ENCODE results near the gene CLIP2.
"Not testable (repeated sequence)": the region's sequence is repeated elsewhere in the genome, so short reads cannot be mapped to it uniquely, and the experiment has no call there.

CLIP2 gene

DNA sequence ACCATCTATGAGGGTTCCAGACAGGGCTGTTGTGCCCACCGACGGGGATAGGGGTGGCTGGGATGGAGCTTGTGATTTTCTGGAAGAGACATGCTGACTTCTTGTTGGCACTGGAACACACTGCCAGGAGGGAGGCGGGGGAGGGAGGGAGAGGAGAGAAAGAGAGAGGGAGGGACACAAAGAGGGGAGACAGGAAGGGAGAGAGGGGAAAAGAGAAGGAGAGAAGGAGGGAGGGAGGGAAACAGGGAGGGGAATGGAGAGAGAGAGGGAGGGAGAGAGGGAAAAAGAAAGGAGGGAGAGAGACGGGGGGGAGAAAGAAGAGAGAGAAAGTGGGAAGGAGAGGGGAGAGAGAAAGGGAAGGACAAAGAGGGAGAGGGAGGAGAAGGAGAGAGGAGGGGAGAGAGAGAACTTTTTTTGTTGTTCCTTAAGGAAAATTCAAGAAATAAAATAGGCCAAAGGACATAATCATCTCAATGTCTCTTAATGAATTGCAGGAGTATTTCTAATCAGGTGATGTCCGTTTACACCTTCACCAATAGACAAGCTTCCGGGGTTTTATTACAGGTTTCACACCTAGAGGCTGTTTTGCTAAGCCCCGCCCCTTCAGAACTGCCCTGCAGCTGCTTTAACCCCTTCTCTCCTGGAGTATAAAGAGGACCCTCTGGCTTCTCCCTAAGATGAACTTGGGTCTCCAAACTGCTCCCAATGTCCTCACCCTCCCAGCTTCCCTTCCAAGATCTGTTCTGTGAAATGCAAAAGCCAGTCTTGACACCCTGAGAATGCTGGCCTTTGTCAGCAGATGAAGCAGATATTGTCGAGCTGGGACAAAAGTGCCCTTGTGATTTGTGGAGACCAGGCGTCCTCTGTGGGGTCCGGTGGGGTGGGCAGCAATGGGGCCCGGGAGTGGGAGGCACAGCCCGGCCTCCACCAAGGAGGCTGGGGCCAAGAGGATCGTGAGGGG lies 82.5 kb downstream of the CLIP2 start:
- no peak for DNase-seq (ENCODE audit: low read depth in 3 of 3)

DNA sequence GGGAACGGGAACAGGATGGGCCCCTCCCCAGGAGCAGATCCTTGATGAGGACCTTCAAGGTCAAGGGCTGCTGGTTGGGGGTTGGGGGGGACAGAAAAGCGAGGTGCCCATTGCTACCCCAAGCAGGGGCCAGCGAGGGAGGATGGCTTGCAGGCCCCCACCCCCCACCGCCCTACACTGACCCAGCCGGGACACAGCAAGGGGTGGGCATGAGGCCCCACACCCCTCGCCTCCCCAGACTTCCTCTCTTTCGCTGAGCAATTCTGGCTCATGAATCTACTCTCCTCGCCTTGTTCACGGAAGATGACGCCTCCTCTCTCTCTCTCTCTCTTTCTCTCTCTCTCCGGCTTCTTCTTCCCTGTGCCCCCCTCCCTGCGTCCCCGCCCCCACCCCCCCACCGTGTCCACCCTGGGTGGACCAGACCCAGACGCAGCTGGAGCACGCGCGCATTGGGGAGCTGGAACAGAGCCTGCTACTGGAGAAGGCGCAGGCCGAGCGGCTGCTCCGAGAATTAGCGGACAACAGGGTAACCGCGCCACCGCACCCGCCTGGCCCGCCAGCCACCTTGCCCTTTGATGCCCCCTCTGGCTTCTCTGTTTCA lies 83.4 kb downstream of the CLIP2 start:
- no peak for DNase-seq (ENCODE audit: low read depth in 3 of 3)

DNA sequence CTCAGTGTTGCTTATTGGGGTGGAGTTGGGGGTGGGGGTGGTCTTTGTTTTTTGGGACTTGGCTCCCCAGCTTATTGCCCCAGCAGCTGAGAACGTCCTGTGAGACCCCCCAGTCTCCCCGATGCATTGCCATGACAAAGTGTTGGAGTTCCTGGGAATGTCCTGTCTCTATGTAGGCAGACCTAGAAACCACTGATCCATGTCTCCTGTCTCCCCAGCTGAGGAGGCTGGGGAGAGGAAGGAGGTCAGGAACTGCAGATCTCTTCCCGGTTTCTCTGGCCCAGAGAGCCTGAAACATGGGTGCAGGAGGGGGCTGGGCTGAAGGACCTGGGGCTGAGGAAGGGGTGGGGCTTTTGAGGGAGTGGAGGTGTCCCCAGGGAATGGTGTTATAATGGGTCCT lies 84.3 kb downstream of the CLIP2 start:
- no peak for DNase-seq (ENCODE audit: low read depth in 3 of 3)

GRCh38 chr7:74375726-74376220 lies 86.6 kb downstream of the CLIP2 start:
- DNase-seq (ENCODE audit: low read depth in 3 of 3), result no peak

- DNase-seq (ENCODE audit: low read depth in 3 of 3), result no peak
Observed at GRCh38 chr7:74376256-74377036, 87.2 kb downstream of the CLIP2 start.

- no peak for DNase-seq (ENCODE audit: low read depth in 3 of 3)
Observed at GRCh38 chr7:74379938-74380337, 90.7 kb downstream of the CLIP2 start.

DNA sequence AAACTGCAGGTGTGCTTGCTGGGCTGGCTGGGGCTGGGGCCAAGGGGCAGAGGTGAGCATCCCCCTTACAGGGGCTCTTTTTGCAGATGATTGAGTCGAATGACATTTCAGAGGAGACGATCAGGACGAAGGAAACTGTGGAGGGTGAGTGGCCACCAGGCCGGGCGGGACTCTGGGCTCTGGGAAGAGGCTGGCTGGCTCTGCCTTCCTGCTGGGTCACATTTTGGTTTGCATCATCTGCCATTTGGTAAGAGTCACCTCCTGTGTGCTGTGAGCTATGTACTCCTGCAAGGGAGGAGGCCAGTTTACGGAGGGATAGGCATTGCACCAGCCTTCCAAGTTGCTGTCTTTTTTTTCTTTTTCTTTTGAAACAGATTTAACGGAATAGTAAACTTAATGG lies 91.5 kb downstream of the CLIP2 start:
- DNase-seq (ENCODE audit: low read depth in 3 of 3), result no peak

DNA sequence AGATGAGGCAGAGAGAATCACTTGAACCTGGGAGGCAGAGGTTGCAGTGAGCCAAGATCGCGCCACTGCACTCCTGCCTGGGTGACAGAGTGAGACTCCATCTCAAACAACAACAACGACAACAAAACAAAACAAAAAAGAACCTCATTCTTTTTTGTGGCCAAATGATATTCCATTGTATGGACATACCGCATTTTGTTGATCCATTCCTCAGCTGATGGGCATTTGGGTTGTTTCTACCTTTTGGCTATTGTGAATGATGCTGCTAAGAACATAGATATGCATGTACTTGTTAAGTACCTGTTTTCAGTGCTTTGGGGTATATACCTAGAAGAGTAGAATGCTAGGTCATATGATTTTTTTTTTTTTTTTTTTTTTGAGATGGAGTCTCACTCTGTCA lies 94.9 kb downstream of the CLIP2 start:
- DNase-seq (ENCODE audit: low read depth in 3 of 3), result not testable (repeated sequence)

DNA sequence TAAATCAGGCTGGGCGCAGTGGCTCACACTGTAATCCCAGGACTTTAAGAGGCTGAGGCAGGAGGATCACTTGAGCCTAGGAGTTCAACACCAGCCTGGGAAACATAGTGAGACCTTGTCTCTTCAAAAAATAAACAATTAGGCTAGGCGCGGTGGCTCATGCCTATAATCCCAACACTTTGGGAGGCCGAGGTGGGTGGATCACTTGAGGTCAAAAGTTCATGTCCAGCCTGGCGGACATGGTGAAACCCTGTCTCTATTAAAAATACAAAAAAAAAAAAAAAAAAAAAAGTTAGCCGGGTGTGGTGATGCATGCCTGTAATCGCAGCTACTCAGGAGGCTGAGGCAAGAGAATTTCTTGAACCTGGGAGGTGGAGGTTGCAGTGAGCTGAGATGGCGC lies 95.6 kb downstream of the CLIP2 start:
- not testable (repeated sequence) for DNase-seq (ENCODE audit: low read depth in 3 of 3)

- no peak for DNase-seq (ENCODE audit: low read depth in 3 of 3)
Observed at GRCh38 chr7:74387606-74388005, 98.4 kb downstream of the CLIP2 start.

DNA sequence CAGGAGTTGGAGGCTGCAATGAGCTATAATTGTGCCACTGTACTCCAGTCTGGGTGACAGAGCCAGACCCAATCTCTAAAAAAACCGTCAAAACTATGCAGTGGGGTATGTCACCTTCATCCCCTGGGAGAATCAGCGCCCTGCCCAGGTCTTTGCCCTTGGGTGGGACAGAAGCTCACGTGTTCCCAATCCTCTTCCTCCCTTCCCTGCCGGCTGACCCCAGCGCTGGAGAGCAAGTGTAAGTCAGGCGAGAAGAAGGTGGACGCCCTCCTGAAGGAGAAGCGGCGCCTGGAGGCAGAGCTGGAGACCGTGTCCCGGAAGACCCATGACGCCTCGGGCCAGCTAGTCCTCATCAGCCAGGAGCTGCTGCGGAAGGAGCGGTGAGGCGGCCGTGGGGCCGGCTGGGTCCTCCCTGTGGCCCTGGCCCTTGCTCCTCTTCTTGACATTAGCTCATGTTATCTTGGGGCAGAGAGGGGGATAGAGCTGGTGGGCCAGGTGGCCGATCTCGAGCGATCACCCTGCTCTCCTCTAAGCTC lies 99.7 kb downstream of the CLIP2 start:
- DNase-seq (ENCODE audit: low read depth in 3 of 3), result no peak

DNA sequence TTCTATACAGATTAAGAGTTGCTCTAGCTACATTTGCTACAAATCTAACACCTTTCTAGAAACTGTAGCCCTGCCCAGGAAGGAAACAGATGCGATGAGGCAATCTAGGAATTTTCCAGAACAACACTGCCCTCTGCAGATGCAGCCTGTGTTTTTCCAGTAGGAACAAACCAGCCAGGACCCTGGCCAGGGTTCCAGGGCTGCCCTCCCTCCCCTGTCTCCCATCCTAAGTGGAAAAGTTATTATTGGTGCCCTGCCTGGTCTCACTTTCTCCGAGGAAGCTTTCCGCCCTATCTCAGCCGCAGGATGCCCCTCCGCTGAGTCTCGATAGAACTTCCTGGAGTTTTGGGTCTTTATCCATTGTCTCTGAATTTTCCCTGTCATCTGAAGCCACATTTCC lies 104.5 kb downstream of the CLIP2 start:
- DNase-seq (ENCODE audit: low read depth in 3 of 3), result not testable (repeated sequence)

- not testable (repeated sequence) for DNase-seq (ENCODE audit: low read depth in 3 of 3)
Observed at GRCh38 chr7:74394601-74395000, 105.4 kb downstream of the CLIP2 start.

DNA sequence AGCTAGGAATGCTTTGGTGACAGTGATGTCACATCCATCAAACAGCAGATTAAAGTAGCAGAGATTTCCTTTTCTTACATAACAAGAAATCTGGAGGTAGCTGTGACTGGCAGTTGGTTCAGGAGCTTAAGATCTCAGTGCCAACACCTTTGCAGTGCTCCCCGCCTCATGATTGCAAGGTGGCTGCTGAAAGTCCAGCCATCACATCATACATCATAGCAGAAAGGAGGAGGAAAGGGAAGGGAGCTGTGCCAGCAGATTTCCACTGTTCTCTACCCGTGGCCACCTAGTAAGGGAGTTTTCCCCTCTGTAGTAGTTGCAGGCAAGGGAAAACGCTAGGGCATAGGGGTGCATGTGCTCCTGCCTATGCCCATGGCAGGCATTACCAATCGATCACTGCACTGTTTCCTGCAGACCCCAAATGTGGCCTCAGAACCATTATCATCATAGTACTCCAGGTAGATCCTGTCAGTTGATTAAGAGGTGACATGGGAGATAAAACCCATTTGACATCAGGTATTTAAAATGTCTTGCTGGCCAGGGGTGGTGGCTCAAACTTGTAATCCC lies 106.6 kb downstream of the CLIP2 start:
- DNase-seq (ENCODE audit: low read depth in 3 of 3), result no peak

DNA sequence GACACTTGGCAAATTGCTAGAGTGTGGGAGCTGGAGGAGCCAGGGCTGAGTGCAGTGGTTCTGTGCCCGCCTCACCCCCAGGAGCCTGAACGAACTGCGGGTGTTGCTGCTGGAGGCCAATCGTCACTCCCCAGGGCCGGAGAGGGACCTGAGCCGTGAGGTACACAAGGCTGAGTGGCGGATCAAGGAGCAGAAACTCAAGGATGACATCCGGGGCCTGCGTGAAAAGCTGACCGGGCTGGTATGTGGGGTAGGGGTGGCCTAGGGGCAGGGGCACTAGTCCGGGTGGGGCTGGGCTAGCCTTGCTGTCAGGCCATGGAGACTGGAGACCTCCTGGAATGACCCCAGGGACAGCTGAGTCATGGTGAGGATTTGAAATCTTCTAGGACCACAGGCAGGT lies 107.8 kb downstream of the CLIP2 start:
- no peak for DNase-seq (ENCODE audit: low read depth in 3 of 3)

GRCh38 chr7:74398426-74398825 lies 109.2 kb downstream of the CLIP2 start:
- no peak for DNase-seq (ENCODE audit: low read depth in 3 of 3)

DNA sequence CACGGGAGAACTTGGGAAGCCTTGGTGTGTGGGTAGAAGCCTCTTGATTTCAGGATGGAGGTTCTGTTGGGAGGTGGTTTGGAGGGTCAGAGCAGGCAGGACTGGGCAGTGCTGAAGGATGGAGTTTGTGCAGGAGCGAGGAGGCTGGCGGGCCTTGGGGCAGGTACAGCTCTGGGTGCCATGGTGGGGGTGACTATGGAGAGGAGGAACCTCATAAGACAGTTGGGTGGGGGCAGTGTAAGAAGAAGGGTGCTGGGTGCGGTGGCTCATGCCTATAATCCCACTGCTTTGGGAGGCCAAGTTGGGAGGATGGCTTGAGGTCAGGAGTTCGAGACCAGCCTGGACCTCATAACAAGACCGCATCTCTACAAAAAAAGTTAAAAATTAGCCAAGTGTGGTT lies 109.8 kb downstream of the CLIP2 start:
- DNase-seq (ENCODE audit: low read depth in 3 of 3), result no peak

DNA sequence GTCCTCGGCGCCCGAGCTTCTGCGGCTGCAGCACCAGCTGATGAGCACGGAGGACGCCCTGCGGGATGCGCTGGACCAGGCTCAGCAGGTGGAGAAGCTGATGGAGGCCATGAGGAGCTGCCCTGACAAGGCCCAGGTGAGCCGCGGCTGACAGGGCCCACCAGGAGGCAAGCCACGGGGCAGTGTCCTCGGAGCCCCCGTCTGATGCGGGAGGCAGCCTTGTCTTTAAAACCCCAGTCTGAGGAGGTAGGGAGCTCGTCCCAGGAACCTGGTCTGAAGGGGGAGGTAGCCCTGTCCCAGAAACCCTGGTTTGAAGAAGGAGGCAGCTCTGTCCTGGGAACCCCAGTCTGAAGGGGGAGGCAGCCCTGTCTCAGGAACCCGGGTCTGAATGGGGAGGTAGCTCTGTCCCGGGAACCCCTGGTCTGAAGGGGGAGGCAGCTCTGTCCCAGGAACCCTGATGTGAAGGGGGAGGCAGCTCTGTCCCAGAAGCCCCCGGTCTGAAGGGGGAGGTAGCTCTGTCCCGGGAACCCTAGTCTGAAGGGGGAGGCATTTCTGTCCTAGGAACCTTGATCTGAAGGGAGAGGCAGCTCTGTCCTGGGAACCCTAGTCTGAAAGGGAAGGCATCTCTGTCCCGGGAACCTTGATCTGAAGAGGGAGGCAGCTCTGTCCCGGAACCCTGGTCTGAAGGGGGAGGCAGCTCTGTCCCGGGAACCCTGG lies 111.4 kb downstream of the CLIP2 start:
- DNase-seq (ENCODE audit: low read depth in 3 of 3), result no peak

DNA sequence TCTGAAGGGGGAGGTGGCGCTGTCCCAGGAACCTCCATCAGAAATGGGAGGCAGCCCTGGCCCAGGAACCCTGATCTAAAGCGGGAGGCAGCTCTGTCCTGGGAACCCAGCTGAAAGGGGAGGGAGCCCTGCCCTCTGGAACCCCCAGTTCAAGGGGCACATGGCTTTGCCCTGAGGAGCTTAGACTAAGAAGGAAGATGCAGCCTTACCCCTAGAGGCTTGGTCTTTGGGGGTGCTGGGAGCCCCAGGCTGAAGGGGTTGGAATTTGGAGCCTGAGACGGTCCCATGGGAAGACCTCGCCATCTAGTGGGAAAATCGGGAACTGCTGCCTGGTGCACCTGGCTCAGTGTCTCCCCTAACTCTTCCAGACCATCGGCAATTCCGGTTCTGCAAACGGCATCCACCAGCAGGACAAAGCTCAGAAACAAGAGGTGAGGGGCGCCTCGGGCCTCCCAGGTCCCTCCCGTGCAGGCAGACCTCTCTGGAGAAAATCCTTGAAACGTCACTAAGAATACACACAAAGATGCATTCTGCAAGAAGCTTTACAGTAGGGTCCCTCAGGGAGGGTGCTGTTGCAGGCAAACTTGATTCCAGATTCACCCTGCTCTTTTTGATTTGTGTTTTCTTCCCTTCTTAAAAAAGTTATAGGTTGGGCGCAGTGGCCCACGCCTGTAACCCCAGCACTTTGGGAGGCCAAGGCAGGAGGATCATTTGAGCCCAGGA lies 112.1 kb downstream of the CLIP2 start:
- peak; percentile 30 to 68 (median 56) for DNase-seq (ENCODE audit: low read depth in 3 of 3)

DNA sequence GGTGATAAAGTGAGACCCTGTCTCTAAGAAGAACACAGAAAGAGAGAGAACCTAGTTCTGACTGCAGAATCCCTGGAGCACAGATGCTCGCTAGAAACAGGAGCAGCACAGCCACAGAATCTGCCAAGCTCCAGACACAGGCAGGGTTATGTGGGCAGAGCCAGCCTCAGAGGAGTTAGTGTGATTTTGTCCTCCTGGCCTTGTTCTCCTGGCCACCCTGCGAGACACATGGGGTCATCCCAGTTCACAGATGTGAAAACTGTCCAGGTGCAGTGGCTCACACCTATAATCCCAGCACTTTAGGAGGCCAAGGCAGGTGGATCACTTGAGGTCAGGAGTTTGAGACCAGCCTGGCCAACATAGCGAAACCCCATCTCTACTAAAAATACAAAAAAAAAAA lies 113.5 kb downstream of the CLIP2 start:
- not testable (repeated sequence) for DNase-seq (ENCODE audit: low read depth in 3 of 3)

Data from stimulated activated CD4-positive, alpha-beta T cell treated with anti-CD3 and anti-CD28 coated beads, TNF-alpha, amount 100 ng/mL, for 48 hours (primary cell).